Measurements from ENCODE around the gene PCARE.

- TF ChIP-seq CTCF (IDR thresholded peaks at IDR 0.05) (no peak), POLR2A (IDR thresholded peaks at IDR 0.05) (no peak)
Measured at GRCh38 chr2:29113027-29113686, 38.8 kb upstream of the PCARE start.
